Posterior vena cava (tissue), 2 donors: ENCODE measurements around the gene TBC1D14. TPM values are rescaled to one million over a fixed set of nuclear protein-coding genes. Genes with fewer than 3 reads are reported as not detected.

ENCODE experiments used
- DNase-seq: peaks from one replicate; pipeline ENCODE4 v3.0.0-alpha.2; 2020; ENCODE audit warnings: low spot score
- intact Hi-C, 2 donors: fragments of 100-400 bp; cut with DNase I; formaldehyde crosslinking; loops; one replicate each; pipeline versions ENCODE4 v1.14.1 to v1.14.2; 2022 to 2023
- total RNA-seq, 2 donors: library from RNA; stranded (reverse); fragmentation: NEBNext Ultra II Directional; extraction: Animal tissue kit (Norgen Biotek cat#: 25700); gene quantifications; one replicate each; pipeline ENCODE4 v1.2.1, GENCODE V29; 2021
- donor health status: DM: yes; HTN: yes; CAD: no.
- donor health status: DM: yes; HTN: yes; CAD: no.

The TBC1D14 gene
- total RNA-seq, 2 donors from 2014 or later: 30.5 to 42.6 TPM

- DNase-seq: no peak
- intact Hi-C loops: no loop called here
These were observed 94.2 kb downstream of the TBC1D14 start for GRCh38 chr4:7003879-7004240.

DNA sequence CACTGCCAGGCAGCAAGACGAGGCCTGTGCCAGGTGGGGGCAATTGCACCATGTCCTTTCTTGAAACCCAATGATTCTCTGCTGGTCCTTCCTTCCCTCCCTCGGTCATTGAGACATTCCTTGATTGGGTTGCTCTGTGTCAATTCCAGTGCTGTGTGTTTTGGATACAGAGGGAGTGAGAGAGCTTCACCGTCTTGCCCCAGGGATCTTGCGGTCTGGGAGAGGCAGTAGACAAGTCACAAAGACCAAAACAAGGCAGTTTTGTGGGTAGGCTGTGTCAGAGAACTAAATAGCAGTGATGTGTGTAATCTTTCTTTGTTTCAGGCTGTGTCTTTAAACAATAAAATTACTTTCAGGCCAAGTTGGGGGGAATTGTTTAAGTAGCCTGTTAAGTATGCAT, 94.7 kb downstream of the TBC1D14 start:
- no peak for DNase-seq
- intact Hi-C loops: no loop called here

DNA sequence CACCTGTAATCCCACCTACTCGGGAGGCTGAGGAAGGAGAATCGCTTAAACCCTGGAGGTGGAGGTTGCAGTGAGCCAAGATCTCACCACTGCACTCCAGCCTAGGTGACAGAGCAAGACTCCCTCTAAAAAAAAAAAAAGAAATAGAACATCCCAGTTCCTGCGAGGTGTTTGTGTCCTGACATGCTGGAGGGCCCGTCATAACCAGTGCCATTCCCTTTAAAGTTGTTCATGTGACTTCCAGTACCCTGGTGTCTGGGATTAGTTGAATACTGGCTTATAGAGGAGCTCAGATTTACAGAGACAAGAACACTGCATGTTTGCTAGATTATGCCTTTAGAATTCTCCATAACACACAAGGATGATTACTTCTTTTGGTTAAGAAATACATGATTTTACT, 95.9 kb downstream of the TBC1D14 start:
- intact Hi-C loops: no loop called here
- no peak for DNase-seq

- DNase-seq: no peak
- intact Hi-C loops: no loop called here
These were observed 96.8 kb downstream of the TBC1D14 start for GRCh38 chr4:7006411-7006810.

- peak; percentile 45 for DNase-seq
- intact Hi-C loops: no loop called here
These were observed 97.7 kb downstream of the TBC1D14 start for GRCh38 chr4:7007142-7007907.

DNA sequence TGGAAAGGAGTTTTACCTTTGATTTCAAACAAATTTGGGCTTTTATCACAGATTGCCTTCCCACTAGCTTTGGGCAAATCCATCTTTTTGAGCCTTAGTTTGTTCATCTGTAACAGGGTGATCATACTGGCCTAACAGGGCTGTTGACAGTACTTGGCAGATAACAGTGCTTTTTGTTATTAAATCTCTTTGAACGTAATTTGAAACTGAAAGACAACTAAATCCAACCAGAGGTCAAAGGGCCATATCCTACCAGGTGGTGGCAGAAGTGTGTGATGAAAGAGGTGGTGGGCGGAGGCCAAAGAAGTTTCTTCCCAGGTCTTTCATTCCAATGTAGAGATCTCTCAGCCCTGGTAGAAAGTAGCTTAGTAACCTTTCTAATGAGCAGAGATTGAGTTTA, 98.3 kb downstream of the TBC1D14 start:
- intact Hi-C loops: no loop called here
- DNase-seq: peak; percentile 19

GRCh38 chr4:7009564-7009963, 99.9 kb downstream of the TBC1D14 start:
- no peak for DNase-seq
- intact Hi-C loops: no loop called here

- DNase-seq: peak; percentile 67
- intact Hi-C loops: no loop called here
These were observed 103.5 kb downstream of the TBC1D14 start for GRCh38 chr4:7013175-7013574.

DNA sequence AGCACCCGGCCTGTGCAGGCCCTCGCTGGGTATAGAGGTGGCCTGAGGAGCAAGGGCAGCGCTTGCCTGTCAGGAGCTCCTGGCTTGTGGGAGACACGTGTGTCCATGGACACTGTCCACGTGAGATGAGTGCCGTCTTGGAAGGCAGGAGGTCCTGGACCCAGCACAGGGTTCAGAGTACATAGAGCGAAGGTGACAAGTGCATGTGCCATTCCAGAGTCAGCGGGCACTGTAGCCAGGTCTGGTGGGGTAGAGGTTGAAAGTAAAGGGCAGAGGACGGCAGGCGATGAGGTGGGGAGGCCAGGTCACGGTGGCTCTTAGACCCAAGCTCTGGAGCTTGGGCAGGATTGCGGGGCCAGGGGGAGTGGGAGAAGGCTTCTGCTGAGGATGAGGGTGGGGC, 105.2 kb downstream of the TBC1D14 start:
- DNase-seq: peak; percentile 57
- intact Hi-C loops: no loop called here

DNA sequence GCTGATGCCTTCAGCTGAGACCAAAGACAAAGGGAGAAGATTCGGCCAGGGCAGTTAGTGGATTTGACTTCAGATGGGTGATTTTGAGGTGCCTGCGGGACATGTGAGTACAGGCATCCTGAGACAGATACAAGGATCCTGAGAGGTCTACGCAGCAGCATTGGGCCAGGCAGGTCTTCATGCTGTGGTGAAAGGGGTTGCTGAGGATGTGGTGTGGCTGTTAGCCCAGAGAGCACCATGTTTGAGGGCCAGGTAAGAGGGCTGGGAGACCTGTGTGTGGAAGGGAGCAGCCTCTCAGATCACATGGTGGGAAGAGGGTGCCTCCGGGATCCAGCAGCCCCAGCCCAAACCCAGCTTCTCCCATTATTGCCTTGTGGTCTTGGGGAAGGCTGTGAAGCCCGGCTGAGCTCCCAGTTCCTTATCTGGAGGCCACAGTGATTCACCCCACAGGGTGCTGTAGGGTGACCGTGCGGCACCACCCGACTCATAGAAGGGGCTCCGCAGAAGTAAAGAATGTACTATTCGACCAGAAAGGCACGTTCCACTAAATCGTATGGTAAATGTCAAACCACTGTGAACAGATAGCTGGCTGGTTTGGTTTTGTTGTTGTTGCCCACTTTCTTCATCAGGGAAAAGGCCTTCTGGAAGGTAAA, 105.9 kb downstream of the TBC1D14 start:
- intact Hi-C loops: no loop called here
- peak; percentile 62 for DNase-seq

- DNase-seq: peak; percentile 47
- intact Hi-C loops: no loop called here
These were observed 106.5 kb downstream of the TBC1D14 start for GRCh38 chr4:7016086-7016485.

DNA sequence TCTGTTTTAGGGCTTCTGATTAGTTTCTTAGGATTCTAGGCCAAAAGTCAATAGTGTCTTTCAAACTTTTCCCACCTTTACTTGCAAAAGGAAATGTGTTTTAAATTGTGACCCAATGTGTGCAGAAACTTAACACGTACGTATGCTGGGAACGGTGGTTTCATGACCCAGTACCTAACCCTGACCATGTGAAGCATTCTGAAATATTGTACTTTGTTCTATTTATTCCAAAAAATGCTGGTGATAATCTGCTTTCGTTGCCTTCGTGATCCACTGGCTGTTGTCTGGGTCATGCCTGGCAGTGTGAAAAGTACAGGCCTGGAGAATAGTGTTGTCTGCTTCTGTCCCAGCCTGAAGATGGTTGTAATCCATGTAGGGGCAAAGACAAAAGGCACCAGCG, 106.9 kb downstream of the TBC1D14 start:
- DNase-seq: no peak
- intact Hi-C loops: no loop called here

- DNase-seq: peak; percentile 15
- intact Hi-C loops: no loop called here
These were observed 107.9 kb downstream of the TBC1D14 start for GRCh38 chr4:7017446-7018048.

DNA sequence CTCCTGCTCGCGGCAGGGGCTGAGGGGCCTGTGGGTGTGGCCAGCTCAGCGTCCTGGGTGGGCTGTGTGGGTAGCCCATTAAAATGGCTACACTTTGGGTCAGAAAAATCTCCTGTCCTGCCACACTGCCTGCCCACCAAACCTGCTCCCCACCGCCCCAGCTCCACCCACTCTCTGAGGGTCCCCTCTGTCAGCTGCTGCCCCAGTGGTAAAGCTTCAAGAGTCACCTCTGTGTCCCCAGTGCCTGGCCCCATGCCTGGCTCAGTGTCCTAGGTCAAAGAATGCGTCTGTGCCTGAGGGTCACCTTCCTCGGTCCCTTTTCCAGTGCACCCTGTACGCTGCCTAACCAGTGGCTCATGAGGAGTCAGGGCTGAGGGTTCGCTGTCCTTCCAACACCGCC, 108.7 kb downstream of the TBC1D14 start:
- DNase-seq: peak; percentile 76
- intact Hi-C loops: no loop called here

DNA sequence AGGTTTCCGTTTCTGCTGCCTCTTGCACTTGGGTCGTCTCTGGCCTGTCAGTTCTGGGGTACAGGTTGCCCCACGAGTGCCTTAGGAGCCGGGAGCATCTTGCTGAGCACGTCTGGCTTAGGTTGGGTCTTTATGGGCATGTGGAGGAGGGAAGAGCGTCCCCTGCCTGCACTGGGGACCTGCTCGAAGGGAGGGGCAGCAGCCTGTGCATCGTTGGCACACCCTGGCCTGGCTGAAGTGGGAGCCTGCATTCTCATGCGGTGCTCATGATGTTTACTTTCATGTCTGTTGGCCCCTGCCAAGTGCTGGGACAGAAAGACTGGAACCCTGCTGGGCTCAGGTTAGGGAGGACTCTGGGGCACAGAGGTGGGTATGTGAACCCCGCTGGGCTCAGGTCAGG, 109.7 kb downstream of the TBC1D14 start:
- intact Hi-C loops: no loop called here
- peak; percentile 9 for DNase-seq

GRCh38 chr4:7020290-7020689, 110.7 kb downstream of the TBC1D14 start:
- peak; percentile 73 for DNase-seq
- intact Hi-C loops: no loop called here

GRCh38 chr4:7020856-7021255, 111.2 kb downstream of the TBC1D14 start:
- intact Hi-C loops: no loop called here
- DNase-seq: peak; percentile 30

- intact Hi-C loops: no loop called here
- no peak for DNase-seq
These were observed 111.7 kb downstream of the TBC1D14 start for GRCh38 chr4:7021355-7021754.

DNA sequence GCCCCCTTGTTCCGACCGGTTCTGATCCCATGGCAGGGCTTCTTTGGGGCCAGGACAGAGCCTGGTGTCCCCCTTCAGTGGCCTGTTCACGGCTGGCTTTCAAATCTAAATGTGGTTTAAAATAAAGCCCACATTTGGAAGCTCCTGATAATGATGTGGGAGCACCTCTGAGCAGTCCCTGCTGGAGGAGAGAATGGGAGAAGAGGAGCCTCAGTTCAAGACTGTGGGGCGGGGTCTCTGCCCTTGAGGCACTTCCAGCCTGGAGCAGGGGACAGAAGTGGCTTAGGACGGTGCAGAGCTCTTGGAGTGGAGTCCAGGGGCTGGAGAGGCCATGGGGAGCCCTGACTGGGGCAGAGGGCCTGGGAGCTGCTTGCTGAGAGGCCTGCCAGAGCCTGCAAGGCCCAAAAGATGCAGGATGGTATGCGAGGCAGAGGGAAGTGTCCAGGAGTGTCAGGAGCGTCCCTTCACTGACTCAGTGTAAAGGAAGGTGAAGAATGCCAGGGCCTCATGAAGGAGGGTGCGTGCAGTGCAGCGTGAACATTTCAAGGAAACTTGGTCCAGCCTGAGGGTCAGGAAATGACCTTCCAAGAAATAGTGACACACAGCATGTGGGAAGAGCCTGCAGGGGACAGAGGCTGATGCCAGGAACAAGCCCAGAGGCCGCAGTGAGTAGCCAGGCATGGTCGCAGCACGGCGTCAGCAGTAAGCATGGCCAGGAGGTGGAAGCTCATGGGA, 112.5 kb downstream of the TBC1D14 start:
- intact Hi-C loops: no loop called here
- DNase-seq: no peak

DNA sequence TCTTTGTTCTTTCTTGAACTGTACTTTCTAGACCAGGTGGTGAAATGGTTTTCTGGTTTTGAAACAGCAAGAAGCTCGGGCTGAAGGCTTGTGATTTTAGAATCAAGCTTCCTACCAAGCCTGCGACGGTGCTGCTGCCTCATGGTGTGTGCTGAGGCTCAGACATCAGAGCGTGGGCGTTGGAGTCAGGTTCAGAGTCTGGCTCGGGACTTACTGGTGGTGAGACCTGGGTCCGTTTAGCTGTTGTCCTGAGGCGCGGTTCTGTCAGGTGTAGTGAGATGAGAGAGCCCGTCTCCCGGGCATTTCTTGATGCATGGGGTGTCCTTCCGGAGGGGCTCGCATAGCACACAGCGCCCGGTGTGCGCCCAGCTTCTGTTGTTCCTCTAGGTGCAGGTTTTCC, 113.9 kb downstream of the TBC1D14 start:
- intact Hi-C loops: no loop called here

More for the DNA sequence above, 113.9 kb downstream of the TBC1D14 start:
- no peak for DNase-seq
